ENCODE data around the gene SRGAP3. TPM values are rescaled to one million over a fixed set of nuclear protein-coding genes. Genes with fewer than 3 reads are reported as not detected.

SRGAP3 gene
- polyA plus RNA-seq, 10 donors, result 15.9 to 27.4 (median 20.7) TPM

DNA sequence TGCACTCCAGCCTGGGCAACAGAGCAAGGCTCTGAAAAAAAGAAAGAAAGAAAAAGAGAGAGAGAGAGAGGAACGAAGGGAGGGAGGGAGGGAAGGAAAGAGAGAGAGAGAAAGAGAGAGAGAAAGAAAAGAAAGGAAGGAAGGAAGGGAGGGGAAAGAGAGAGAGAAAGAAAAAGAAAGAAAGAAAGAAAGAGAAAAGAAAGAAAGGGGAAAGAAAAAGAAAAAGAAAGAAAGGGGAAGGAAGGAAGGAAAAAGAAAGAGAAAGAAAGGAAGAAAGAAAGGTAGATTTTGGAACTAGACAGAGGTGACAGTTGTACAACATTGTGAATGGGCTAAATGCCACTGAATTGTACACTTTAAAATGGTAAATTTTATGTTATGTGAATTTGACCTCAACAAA, 5.3 kb upstream of the SRGAP3 start:
- no peak for DNase-seq

DNA sequence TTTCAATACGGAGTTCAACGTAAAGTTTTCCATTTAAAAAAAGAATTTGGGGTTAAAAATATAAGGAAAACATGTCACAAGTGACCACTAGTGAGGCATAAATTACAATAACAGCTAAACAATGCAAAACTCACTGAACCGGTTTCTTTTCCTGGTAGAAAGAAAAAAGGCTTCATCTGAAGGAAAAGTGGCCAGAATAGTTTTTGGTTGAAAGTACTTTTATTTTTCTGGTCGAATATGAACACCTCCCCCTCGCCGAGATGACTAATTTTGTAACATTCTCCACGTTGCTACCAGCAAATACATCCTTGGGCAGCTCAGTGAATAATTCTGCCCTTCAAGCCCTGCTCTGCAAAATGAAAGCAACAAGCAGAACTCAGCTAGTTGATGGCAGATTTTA, 3.9 kb upstream of the SRGAP3 start:
- no peak for DNase-seq

- peak in 1 of 3 donors; percentile 47 for DNase-seq
These were observed 1.8 kb upstream of the SRGAP3 start for GRCh38 chr3:9251055-9251786.

- DNase-seq, result no peak
These were observed 790 bp upstream of the SRGAP3 start for GRCh38 chr3:9250236-9250635.

DNA sequence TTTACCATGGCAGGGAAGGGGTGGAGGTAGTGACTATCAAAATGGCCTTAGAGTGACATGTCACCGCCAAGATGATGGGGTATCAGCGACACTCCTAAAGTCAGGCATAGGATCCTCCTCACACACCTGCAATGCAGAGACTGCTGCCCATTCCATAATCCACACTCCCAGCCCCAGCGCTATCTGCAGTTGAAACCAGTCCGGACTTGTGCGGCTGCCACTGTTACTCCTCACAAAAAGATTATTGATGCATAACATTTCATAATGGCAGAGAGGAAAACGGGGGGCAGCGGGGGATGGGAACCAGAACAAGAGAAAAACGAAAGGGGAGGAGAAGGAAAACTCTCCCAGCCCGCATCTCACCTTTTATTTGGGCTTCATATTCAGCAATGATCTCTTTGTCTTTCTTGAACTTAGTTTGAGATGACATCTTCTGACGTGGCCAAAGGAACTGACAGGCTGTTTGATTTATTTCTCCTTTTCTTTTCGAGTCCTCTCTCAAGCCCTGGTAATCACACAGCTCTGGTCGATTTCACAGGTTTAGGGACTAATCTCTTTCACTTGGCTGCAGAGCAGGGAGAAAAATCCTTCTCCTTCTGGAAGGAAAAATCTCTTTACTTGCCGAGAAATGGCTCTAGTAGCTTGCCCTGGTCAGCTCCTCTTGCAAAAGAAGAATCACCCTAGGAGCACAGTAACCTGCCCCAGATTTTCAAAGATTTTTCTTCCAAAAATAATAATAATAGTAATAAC, 749 bp downstream of the SRGAP3 start:
- peak in 2 of 3 donors; percentile 15 to 67 for DNase-seq

GRCh38 chr3:9247941-9248521, 1.4 kb downstream of the SRGAP3 start:
- peak in 1 of 3 donors; percentile 59 for DNase-seq

GRCh38 chr3:9247361-9247940, 2.0 kb downstream of the SRGAP3 start:
- DNase-seq, result peak in 2 of 3 donors; percentile 17 to 66

DNA sequence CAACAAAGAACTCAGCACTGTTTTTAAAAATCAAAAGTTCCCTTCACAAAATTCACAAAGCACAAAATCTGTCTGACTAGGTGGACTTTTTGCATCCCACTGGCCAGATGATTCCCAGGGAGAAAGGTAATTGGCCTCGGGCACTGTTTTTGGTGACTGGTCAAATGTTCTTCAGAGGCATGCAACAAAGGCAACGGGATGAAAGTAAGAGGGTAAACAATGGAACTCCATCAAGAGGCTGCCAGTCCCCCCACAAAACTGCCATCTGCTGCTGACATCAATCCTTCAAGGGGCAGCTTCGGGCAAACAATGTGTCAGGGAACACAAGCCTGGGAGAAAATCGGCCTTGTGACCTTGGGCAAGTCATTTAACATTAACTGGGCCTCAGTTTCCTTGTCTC, 3.3 kb downstream of the SRGAP3 start:
- no peak for DNase-seq

- no peak for DNase-seq
These were observed 4.8 kb downstream of the SRGAP3 start for GRCh38 chr3:9244495-9245183.

GRCh38 chr3:9241956-9242355, 7.5 kb downstream of the SRGAP3 start:
- no peak for DNase-seq

DNA sequence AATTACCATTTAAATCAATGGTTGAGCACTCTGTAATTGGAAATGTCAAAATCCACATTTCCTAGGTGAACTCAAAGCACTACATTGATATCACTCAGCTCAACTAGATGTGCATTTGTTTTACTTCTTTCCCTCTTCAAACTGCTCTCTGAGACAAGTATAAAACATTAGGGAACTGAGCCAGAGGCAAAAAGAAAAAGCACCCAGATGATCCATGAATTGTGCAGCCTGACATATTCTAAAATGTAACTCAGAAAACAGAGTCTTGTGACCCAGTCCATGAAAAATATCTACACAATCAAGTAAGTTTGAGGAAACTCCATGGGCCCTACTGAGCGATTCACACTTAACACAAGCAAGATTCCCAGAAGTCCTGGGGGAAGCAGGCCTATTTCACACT, 9.8 kb downstream of the SRGAP3 start:
- no peak for DNase-seq

GRCh38 chr3:9238721-9239295, 10.6 kb downstream of the SRGAP3 start:
- DNase-seq, result no peak

DNA sequence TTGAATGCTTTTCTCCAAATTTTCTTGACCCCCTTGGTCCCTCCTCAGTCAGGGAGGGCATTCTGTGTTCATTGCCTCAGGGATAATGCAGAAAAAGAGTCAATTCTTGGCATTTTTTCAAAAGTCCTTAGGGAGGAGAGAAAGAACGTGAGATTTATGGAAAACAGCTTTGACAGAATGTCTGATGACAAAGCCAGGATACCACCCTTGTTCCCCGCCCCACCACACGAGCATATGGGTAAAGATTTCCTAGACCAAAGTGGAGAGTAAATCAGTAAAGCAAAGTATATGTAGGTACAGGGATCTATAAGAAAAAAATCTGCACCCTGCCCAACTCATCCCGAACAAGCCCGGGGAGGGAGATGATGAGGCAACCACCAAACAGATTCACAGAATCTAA, 11.2 kb downstream of the SRGAP3 start:
- DNase-seq, result no peak

DNA sequence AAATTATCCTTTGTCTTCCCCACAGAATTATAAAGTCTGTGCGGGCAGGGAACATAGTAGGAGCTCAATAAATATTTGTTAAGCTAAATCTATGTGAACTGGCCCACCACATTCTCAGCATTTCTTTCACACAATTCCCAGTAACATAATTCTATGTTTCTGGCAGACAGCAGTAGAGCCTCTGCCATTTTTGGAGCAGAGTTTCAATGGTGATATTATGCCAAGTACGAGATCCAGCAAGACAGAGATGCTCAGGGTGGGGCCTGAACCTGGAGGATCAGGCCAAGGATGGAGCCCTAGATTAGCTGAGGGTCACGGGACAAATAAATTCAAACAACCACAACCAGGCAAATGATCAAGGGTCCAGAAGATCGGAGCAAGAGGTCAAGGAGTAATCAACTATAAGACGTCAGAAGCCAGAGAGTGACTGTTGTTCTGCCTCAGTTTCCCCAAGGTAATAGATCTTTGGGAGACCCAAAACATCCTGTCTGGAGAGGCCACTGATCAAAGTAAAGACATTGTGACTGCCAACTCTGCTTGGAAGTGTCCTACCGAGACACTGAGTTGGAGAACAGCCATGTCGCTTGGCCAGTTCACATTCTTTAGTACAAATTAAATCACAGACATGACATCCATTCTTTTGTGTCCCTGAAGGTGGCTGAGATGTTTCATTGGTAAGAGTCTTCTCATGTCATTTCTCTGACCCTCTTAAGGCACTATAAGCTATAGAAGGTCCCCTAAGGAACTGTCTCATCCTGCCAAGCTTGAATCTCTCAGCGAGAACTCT, 15.4 kb downstream of the SRGAP3 start:
- peak in 1 of 3 donors; percentile 55 for DNase-seq

- DNase-seq, result no peak
These were observed 16.3 kb downstream of the SRGAP3 start for GRCh38 chr3:9233101-9233500.

DNA sequence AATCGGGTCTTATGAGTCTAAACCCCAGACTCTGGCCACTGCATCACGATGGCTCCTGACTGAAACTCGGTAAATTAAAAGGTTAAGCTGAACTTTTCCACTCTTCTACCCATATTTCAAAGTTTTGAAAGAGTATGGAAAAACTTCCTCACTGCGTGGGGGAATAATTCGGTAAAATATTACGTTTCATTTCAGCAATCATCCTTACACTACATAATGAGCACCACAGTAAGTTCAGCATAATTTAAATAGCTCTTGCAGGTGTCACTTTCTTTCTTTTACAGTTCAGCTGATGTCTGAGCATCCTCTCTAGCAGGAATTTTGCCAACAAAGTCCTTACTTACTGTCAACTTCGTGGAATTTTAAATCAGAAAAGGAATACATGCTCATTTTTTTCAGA, 17.5 kb downstream of the SRGAP3 start:
- peak in 1 of 3 donors; percentile 57 for DNase-seq

DNA sequence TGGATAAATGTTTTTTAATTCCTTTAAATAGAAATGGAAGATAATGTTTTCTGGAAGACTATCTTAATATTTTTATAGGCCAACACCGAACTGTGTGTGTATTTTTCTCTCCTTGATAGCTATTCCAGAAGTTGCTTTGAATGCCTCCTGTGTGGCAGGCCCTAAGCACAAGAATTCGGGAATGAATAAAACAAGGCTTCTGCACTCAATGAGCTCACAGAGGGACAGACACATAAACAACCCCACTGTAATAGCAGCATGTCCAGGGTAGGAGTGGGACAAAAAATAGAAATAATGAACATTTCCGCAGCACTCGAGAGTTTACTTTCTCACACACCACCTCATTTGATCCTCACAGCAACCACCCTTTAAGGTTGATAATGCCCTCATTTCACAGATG, 18.0 kb downstream of the SRGAP3 start:
- DNase-seq, result peak in 1 of 3 donors; percentile 53

DNA sequence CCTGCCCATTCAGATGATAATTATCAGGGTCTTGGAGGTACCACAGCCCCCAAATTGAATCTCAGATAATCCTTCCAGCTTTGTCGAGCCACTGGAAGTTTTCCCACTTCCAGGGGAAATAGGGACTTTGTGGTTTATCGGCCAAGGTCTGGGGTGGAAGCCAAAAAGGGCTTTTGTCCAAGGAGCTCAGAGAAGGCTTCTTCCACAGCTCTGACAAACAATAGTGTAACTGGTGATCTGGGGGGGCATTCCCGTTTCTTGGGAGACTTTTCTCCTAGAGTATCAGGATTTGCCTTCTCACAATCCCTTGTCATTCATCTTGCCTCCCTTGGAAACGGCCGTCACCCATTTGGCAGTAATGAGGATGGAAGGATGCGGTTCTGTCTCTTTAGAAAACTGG, 18.4 kb downstream of the SRGAP3 start:
- DNase-seq, result peak in 2 of 3 donors; percentile 75 to 86

GRCh38 chr3:9230596-9230995, 18.9 kb downstream of the SRGAP3 start:
- DNase-seq, result no peak

DNA sequence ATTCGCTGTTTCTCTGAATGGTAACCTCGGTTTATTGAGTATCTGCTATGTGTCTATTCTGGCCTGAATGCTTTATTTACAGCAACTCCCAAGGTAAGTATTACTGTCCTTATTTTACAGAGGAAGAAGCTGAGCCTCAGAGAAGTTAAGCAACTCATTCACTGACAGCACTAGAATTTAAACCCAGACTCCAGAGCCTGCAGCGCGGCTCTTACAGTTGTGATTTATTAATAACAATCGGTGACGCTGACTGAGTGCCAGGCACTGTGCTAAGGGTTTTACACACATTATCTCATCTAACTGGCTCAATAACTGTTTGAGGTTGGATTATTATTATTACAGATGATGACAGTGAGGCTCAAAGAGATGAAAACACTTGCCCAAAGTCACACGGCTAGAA, 19.6 kb downstream of the SRGAP3 start:
- no peak for DNase-seq

- DNase-seq, result no peak
These were observed 20.1 kb downstream of the SRGAP3 start for GRCh38 chr3:9229325-9229724.

Measured in muscle of back (tissue), 11 donors.